Large intestine (tissue), 3 donors: Measurements from ENCODE around the gene MS4A8. TPM values are rescaled to one million over a fixed set of nuclear protein-coding genes. Genes with fewer than 3 reads are reported as not detected.
A peak's percentile ranks its signal among the peaks of the same experiment; 100 is the strongest.
"Not testable (repeated sequence)": the region's sequence is repeated elsewhere in the genome, so short reads cannot be mapped to it uniquely, and the experiment has no call there.

Experiments used
- DNase-seq, 2 donors: peaks; one replicate each; pipeline versions ENCODE4 v3.0.0 to v3.0.0-alpha.2; 2013
- H3K27ac ChIP-seq: one replicate; pipeline ENCODE4 v1.5.1; 2013; ENCODE audit warnings: low read length
- H3K27me3 ChIP-seq: 2 replicates; pipeline ENCODE4 v1.6.1; 2013; ENCODE audit warnings: low read length; ENCODE audit not compliant: control insufficient read depth, insufficient read depth
- H3K36me3 ChIP-seq: 2 replicates; pipeline ENCODE4 v1.6.1; 2013; ENCODE audit warnings: low read length; ENCODE audit not compliant: control insufficient read depth, insufficient read depth
- H3K4me1 ChIP-seq: one replicate; pipeline ENCODE4 v1.6.1; 2013; ENCODE audit warnings: low read length; ENCODE audit not compliant: control insufficient read depth, insufficient read depth
- H3K4me3 ChIP-seq: one replicate; pipeline ENCODE4 v1.5.1; 2013; ENCODE audit warnings: low read length
- H3K9me3 ChIP-seq: one replicate; pipeline ENCODE4 v1.6.1; 2013; ENCODE audit warnings: mild to moderate bottlenecking, low read depth, low read length, moderate library complexity; ENCODE audit not compliant: control insufficient read depth
- WGBS: methylation state at CpG from one replicate; pipeline ENCODE4 v1.1.5; 2013; ENCODE audit warnings: low lambda C conversion rate; ENCODE audit not compliant: insufficient coverage; 5-methylcytosine and 5-hydroxymethylcytosine counted together
- polyA plus RNA-seq: library from polyadenylated mRNA; unstranded; fragments of 120-200 nt; gene quantifications from one replicate; pipeline ENCODE4 v1.2.1, GENCODE V29; 2013

The MS4A8 gene
- polyA plus RNA-seq, 1 donor = 112 TPM

DNA sequence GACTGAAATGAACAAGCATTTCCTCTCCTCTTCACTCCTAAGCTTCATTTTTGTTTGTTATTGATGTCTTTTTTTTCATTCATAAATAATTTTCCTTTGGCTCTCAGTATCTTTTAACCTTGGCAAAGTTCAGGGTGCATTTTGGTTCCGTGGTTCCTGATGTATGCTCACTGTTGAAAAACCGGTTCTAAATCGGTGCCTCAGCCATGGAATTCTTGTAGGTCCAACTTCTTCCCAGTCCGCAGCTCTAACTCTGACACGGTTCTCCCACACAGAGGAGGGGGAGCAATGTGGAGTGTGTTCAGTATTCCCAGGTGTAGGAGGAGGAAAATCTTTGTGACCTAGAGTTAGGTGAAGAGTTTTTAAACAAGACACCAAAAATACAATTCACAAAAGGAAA is 44.7 kb downstream of the MS4A8 start:
- 83% methylated on average over 4 of the region's 5 CpGs for WGBS
- no peak overlapping the region for H3K4me3 ChIP-seq
- H3K27ac ChIP-seq = no peak overlapping the region
- no peaks in the 10 kb centered on the region for H3K9me3 ChIP-seq
- H3K4me1 ChIP-seq = peaks cover 15% of the 10 kb centered on the region
- no peaks in the 10 kb centered on the region for H3K27me3 ChIP-seq
- no peaks in the 10 kb centered on the region for H3K36me3 ChIP-seq
- no peak for DNase-seq

GRCh38 chr11:60747359-60747873 is 48.0 kb downstream of the MS4A8 start:
- peaks cover 3% of the 10 kb centered on the region for H3K4me1 ChIP-seq
- H3K9me3 ChIP-seq = no peaks in the 10 kb centered on the region
- no peaks in the 10 kb centered on the region for H3K36me3 ChIP-seq
- H3K27ac ChIP-seq = no peak overlapping the region
- WGBS = 59% methylated on average over 3 of the region's 14 CpGs
- no peaks in the 10 kb centered on the region for H3K27me3 ChIP-seq
- no peak overlapping the region for H3K4me3 ChIP-seq
- DNase-seq = no peak

- H3K9me3 ChIP-seq = no peaks in the 10 kb centered on the region
- H3K36me3 ChIP-seq = no peaks in the 10 kb centered on the region
- H3K27ac ChIP-seq = no peak overlapping the region
- H3K27me3 ChIP-seq = no peaks in the 10 kb centered on the region
- WGBS = no CpG with 5 or more reads among the region's 17 CpGs
- H3K4me1 ChIP-seq = no peaks in the 10 kb centered on the region
- no peak for DNase-seq
- no peak overlapping the region for H3K4me3 ChIP-seq
Measured at GRCh38 chr11:60748225-60748624, 48.8 kb downstream of the MS4A8 start.

- Histone ChIP-seq H3K27me3 (no peaks in the 10 kb centered on the region), H3K9me3 (no peaks in the 10 kb centered on the region), H3K36me3 (no peaks in the 10 kb centered on the region), H3K4me1 (no peaks in the 10 kb centered on the region), H3K4me3 (no peak overlapping the region), H3K27ac (no peak overlapping the region)
- no peak for DNase-seq
- WGBS = no CpG with 5 or more reads among the region's 8 CpGs
Measured at GRCh38 chr11:60748821-60749220, 49.4 kb downstream of the MS4A8 start.

DNA sequence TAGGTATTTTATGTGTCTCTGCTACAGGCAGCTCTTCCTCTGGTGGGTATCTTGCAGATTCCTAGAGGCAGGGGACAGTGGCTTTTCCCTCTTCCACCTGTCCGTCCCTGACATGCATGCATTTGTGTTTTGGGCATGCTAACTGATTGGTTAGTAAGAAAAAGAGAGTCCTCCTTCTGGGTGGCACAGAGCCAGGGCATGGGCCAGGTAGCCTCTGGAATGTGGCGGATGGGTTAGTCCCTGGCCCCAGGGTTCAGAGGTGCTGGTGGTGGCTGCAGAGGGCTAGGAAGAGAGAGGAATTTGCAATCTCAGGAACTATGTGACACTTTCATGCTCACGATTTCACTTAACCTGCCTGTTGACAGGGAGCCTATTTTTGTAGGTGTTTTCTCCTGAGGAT is 51.5 kb downstream of the MS4A8 start:
- no CpG with 5 or more reads among the region's 3 CpGs for WGBS

GRCh38 chr11:60753309-60753708 is 53.9 kb downstream of the MS4A8 start:
- Histone ChIP-seq H3K4me1 (no peaks in the 10 kb centered on the region), H3K27me3 (no peaks in the 10 kb centered on the region), H3K4me3 (no peak overlapping the region), H3K36me3 (no peaks in the 10 kb centered on the region), H3K27ac (no peak overlapping the region), H3K9me3 (no peaks in the 10 kb centered on the region)
- WGBS = no CpG with 5 or more reads among the region's 4 CpGs
- no peak for DNase-seq

More for the DNA sequence above, 51.5 kb downstream of the MS4A8 start:
- no peaks in the 10 kb centered on the region for H3K36me3 ChIP-seq
- no peak overlapping the region for H3K4me3 ChIP-seq
- no peak overlapping the region for H3K27ac ChIP-seq
- H3K4me1 ChIP-seq = no peaks in the 10 kb centered on the region
- H3K9me3 ChIP-seq = no peaks in the 10 kb centered on the region
- no peak for DNase-seq
- no peaks in the 10 kb centered on the region for H3K27me3 ChIP-seq

DNA sequence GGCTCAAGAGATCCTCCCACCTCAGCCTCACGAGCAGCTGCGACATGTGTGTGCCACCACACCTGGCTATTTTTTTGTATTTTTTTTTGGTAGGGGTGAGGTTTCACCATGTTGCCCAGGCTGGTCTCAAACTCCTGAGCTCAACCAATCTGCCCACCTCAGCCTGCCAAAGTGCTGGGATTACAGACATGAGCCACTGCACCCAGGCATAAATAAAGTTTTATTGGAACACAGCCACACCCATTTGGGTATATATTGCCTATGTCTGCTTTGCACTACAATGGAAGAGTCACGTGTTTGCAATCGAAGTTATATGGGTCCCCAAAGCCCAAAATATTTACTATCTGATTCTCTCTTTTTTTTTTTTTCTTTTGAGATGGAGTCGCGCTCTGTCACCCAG is 55.5 kb downstream of the MS4A8 start:
- Histone ChIP-seq H3K4me3 (no peak overlapping the region), H3K27ac (no peak overlapping the region)
- 100% methylated on average over 2 of the region's 6 CpGs for WGBS

DNA sequence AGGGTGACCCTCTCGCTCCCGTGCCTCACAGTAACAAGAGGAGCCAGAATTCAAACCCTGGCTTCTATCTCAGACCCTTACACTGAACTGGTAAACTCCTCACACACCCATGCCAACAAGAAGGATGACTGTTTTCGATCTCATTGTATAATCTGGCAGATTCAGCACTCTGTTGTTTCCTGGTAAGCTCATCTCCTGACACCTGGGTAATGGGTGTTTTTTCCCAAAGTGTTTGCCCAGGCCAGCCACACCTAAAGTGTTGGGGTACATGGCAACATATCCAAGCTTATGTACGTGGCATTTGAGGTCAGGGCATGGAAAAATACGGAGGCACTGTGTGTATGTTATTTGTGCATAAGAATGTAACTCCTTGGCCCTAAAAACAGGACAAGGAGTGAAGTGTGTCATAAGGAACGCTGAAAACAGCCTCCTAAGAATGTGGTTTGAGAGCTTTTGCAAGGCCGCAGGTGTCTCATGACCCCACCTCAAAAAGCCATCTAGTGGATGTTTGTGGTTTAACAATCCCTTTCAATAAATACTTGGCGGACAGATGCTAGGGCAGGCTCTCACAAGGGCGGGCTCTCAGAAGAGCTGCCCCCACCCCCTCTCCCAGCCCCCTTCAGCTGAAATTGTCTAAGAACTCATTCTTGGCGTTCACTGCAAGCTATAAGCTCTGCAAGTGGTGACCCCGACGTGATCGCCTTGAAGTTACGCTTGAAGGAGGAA is 57.1 kb downstream of the MS4A8 start, which contains the start of gene MS4A15:
Gene MS4A15 (plus strand): TSS at position 561 of the 726 bp plus-strand sequence. CDS start 6,867 bp downstream, outside the sequence.
- Histone ChIP-seq H3K4me1 (peaks cover 8% of the 10 kb centered on the region), H3K36me3 (no peaks in the 10 kb centered on the region), H3K27ac (no peak within 1 kb of the TSS), H3K27me3 (no peaks in the 10 kb centered on the region), H3K9me3 (no peaks in the 10 kb centered on the region), H3K4me3 (no peak within 1 kb of the TSS)
- 70% methylated on average over 2 of the region's 14 CpGs for WGBS
- DNase-seq = peak in 1 of 2 donors; percentile 56

More for the DNA sequence above, 55.5 kb downstream of the MS4A8 start:
- no peak for DNase-seq
- H3K27me3 ChIP-seq = no peaks in the 10 kb centered on the region
- H3K9me3 ChIP-seq = no peaks in the 10 kb centered on the region
- H3K36me3 ChIP-seq = no peaks in the 10 kb centered on the region
- peaks cover 1% of the 10 kb centered on the region for H3K4me1 ChIP-seq

GRCh38 chr11:60757231-60757800 is 57.9 kb downstream of the MS4A8 start:
- H3K4me1 ChIP-seq = peaks cover 8% of the 10 kb centered on the region
- no peak overlapping the region for H3K27ac ChIP-seq
- no peaks in the 10 kb centered on the region for H3K9me3 ChIP-seq
- DNase-seq = no peak
- no peak overlapping the region for H3K4me3 ChIP-seq
- no peaks in the 10 kb centered on the region for H3K27me3 ChIP-seq
- no CpG with 5 or more reads among the region's 19 CpGs for WGBS
- H3K36me3 ChIP-seq = no peaks in the 10 kb centered on the region

DNA sequence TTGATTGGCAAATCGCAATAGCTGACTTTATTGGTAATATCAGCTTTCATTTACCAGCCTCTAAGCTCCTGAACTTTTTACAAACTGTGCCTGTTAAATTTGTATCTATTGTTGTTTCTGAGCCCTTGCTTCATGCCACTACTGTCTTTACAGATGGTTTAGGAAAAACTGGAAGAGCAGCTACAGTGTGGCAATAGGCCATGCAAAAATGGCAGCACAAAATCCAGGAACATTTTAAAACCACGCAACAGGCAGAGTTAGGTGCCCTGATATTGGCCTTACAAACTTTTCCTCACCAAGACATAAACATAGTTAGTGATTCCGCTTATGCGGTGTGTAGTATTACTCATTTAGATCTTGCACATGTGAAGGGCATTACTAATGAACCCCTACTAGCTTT is 59.3 kb downstream of the MS4A8 start:
- not testable (repeated sequence) for H3K27ac ChIP-seq, H3K4me3 ChIP-seq, H3K4me1 ChIP-seq, DNase-seq, H3K9me3 ChIP-seq, H3K36me3 ChIP-seq, H3K27me3 ChIP-seq
- no CpG with 5 or more reads among the region's 4 CpGs for WGBS
